Stromal cell of bone marrow (primary cell): ENCODE data around the gene DCPS.
"Not testable (repeated sequence)": the region's sequence is repeated elsewhere in the genome, so short reads cannot be mapped to it uniquely, and the experiment has no call there.

Source experiments
- DNase-seq: peaks from one replicate; pipeline ENCODE4 v3.0.0-alpha.2; 2012; ENCODE audit warnings: low read depth

DCPS gene

GRCh38 chr11:126362879-126363655, 59.2 kb downstream of the DCPS start:
- DNase-seq, result no peak

GRCh38 chr11:126363706-126364248, 59.9 kb downstream of the DCPS start:
- no peak for DNase-seq

GRCh38 chr11:126364735-126365134, 60.9 kb downstream of the DCPS start:
- not testable (repeated sequence) for DNase-seq

- not testable (repeated sequence) for DNase-seq
Observed at GRCh38 chr11:126365508-126365907, 61.6 kb downstream of the DCPS start.

- no peak for DNase-seq
Observed at GRCh38 chr11:126366064-126366822, 62.4 kb downstream of the DCPS start.

- not testable (repeated sequence) for DNase-seq
Observed at GRCh38 chr11:126366823-126367654, 63.2 kb downstream of the DCPS start.

GRCh38 chr11:126367806-126368205, 63.9 kb downstream of the DCPS start:
- DNase-seq, result not testable (repeated sequence)

- DNase-seq, result not testable (repeated sequence)
Observed at GRCh38 chr11:126368336-126369119, 64.7 kb downstream of the DCPS start.

- no peak for DNase-seq
Observed at GRCh38 chr11:126370016-126370415, 66.2 kb downstream of the DCPS start.

GRCh38 chr11:126371595-126371994, 67.7 kb downstream of the DCPS start:
- DNase-seq, result no peak

GRCh38 chr11:126373389-126374066, 69.7 kb downstream of the DCPS start:
- not testable (repeated sequence) for DNase-seq

- DNase-seq, result not testable (repeated sequence)
Observed at GRCh38 chr11:126374562-126375300, 70.9 kb downstream of the DCPS start.

- DNase-seq, result no peak
Observed at GRCh38 chr11:126375726-126376125, 71.9 kb downstream of the DCPS start.

- DNase-seq, result no peak
Observed at GRCh38 chr11:126378763-126379162, 74.9 kb downstream of the DCPS start.

- no peak for DNase-seq
Observed at GRCh38 chr11:126380909-126381308, 77.0 kb downstream of the DCPS start.

GRCh38 chr11:126381960-126382359, 78.1 kb downstream of the DCPS start:
- DNase-seq, result not testable (repeated sequence)

GRCh38 chr11:126382641-126383040, 78.8 kb downstream of the DCPS start:
- DNase-seq, result not testable (repeated sequence)

GRCh38 chr11:126383339-126384335, 79.8 kb downstream of the DCPS start:
- no peak for DNase-seq
